NB4 (cell line): Measurements from ENCODE around the gene TTYH3.

Source experiments
- CTCF ChIP-seq: IDR thresholded peaks from one replicate; pipeline ENCODE4 v1.5.1; 2012; ENCODE audit warnings: low read depth, low read length
- MAX ChIP-seq: IDR thresholded peaks from 2 replicates; pipeline ENCODE4 v1.6.1; 2011; ENCODE audit warnings: low read depth, low read length
- POLR2A ChIP-seq: IDR thresholded peaks from 2 replicates; pipeline ENCODE4 v1.6.1; 2011; ENCODE audit warnings: mild to moderate bottlenecking; ENCODE audit not compliant: insufficient read length; ENCODE audit errors: extremely low read depth

GRCh38 chr7:2655870-2656614, 24.3 kb downstream of the TTYH3 start:
- TF ChIP-seq MAX (no peak), CTCF (no peak), POLR2A (no peak)
